ENCODE measurements around the gene IMP4.

The IMP4 gene

GRCh38 chr2:130336877-130337734 lies 5.6 kb upstream of the IMP4 start:
- peak; percentile 86 for DNase-seq (ENCODE audit: low spot score)

- DNase-seq (ENCODE audit: low spot score), result peak; percentile 88
These were observed 4.9 kb upstream of the IMP4 start for GRCh38 chr2:130337735-130338325.

GRCh38 chr2:130338793-130339345 lies 3.8 kb upstream of the IMP4 start:
- no peak for DNase-seq (ENCODE audit: low spot score)

GRCh38 chr2:130339885-130340745 lies 2.6 kb upstream of the IMP4 start:
- DNase-seq (ENCODE audit: low spot score), result no peak

- DNase-seq (ENCODE audit: low spot score), result no peak
These were observed 1.1 kb upstream of the IMP4 start for GRCh38 chr2:130341562-130342019.

- DNase-seq (ENCODE audit: low spot score), result peak; percentile 98
These were observed 621 bp upstream of the IMP4 start for GRCh38 chr2:130342020-130342532.

GRCh38 chr2:130344578-130344977 lies 1.9 kb downstream of the IMP4 start:
- no peak for DNase-seq (ENCODE audit: low spot score)

GRCh38 chr2:130345091-130345490 lies 2.4 kb downstream of the IMP4 start:
- no peak for DNase-seq (ENCODE audit: low spot score)

GRCh38 chr2:130345611-130346010 lies 2.9 kb downstream of the IMP4 start:
- no peak for DNase-seq (ENCODE audit: low spot score)

- DNase-seq (ENCODE audit: low spot score), result no peak
These were observed 3.5 kb downstream of the IMP4 start for GRCh38 chr2:130346041-130346740.

GRCh38 chr2:130346741-130347066 lies 4.0 kb downstream of the IMP4 start:
- no peak for DNase-seq (ENCODE audit: low spot score)

GRCh38 chr2:130347220-130347925 lies 4.7 kb downstream of the IMP4 start:
- DNase-seq (ENCODE audit: low spot score), result no peak

- no peak for DNase-seq (ENCODE audit: low spot score)
These were observed 6.5 kb downstream of the IMP4 start for GRCh38 chr2:130349174-130349573.

- DNase-seq (ENCODE audit: low spot score), result no peak
These were observed 9.0 kb downstream of the IMP4 start for GRCh38 chr2:130351711-130352110.

GRCh38 chr2:130352237-130352636 lies 9.5 kb downstream of the IMP4 start:
- no peak for DNase-seq (ENCODE audit: low spot score)

- no peak for DNase-seq (ENCODE audit: low spot score)
These were observed 10.8 kb downstream of the IMP4 start for GRCh38 chr2:130353291-130354138.

- no peak for DNase-seq (ENCODE audit: low spot score)
These were observed 11.4 kb downstream of the IMP4 start for GRCh38 chr2:130354139-130354428.

GRCh38 chr2:130355172-130355577 lies 12.5 kb downstream of the IMP4 start:
- no peak for DNase-seq (ENCODE audit: low spot score)

- DNase-seq (ENCODE audit: low spot score), result peak; percentile 92
These were observed 13.1 kb downstream of the IMP4 start, which contains the start of gene PTPN18 for GRCh38 chr2:130355578-130356431. PTPN18 (plus strand) TSS chr2:130356056; CDS start chr2:130356108, 52 bp downstream.

Measured in hepatic stellate cell (primary cell).